OCI-M2 (cell line): ENCODE results near the gene KMT5C.

Source experiments
- DNase-seq: peaks from one replicate; lab custom pipeline; 2025; ENCODE audit not compliant: unreplicated experiment; lab: John Stamatoyannopoulos, UW

The KMT5C gene

GRCh38 chr19:55346725-55347441 lies 7.2 kb downstream of the KMT5C start:
- no peak for DNase-seq

- DNase-seq, result no peak
These were observed 7.8 kb downstream of the KMT5C start for GRCh38 chr19:55347442-55348009.

GRCh38 chr19:55348317-55349034 lies 8.8 kb downstream of the KMT5C start:
- no peak for DNase-seq

GRCh38 chr19:55350620-55351315 lies 11.1 kb downstream of the KMT5C start:
- DNase-seq, result no peak

GRCh38 chr19:55352040-55352439 lies 12.4 kb downstream of the KMT5C start:
- DNase-seq, result no peak

GRCh38 chr19:55352549-55353145 lies 13.0 kb downstream of the KMT5C start:
- no peak for DNase-seq

- DNase-seq, result no peak
These were observed 13.7 kb downstream of the KMT5C start for GRCh38 chr19:55353356-55353802.

- no peak for DNase-seq
These were observed 14.4 kb downstream of the KMT5C start for GRCh38 chr19:55353803-55354697.

- no peak for DNase-seq
These were observed 15.1 kb downstream of the KMT5C start, which contains the start of gene COX6B2 for GRCh38 chr19:55354698-55355212. COX6B2 (minus strand) TSS chr19:55354719; CDS start chr19:55354521, 198 bp downstream.

- no peak for DNase-seq
These were observed 15.6 kb downstream of the KMT5C start for GRCh38 chr19:55355213-55355821.

GRCh38 chr19:55358493-55358892 lies 18.8 kb downstream of the KMT5C start:
- DNase-seq, result no peak

GRCh38 chr19:55358943-55359908 lies 19.6 kb downstream of the KMT5C start:
- DNase-seq, result no peak

GRCh38 chr19:55360902-55361301 lies 21.2 kb downstream of the KMT5C start:
- no peak for DNase-seq

GRCh38 chr19:55362174-55362989 lies 22.7 kb downstream of the KMT5C start:
- DNase-seq, result no peak

GRCh38 chr19:55362990-55363716 lies 23.5 kb downstream of the KMT5C start, which contains the start of gene GARIN5B:
GARIN5B (minus strand) TSS chr19:55363260; CDS start chr19:55363066, 194 bp downstream.
- no peak for DNase-seq

- DNase-seq, result no peak
These were observed 25.6 kb downstream of the KMT5C start for GRCh38 chr19:55365245-55365644.

GRCh38 chr19:55365964-55366363 lies 26.3 kb downstream of the KMT5C start:
- no peak for DNase-seq
